Astrocyte (in vitro differentiated cells and primary cell): ENCODE measurements around the gene AK9. TPM values are rescaled to one million over a fixed set of nuclear protein-coding genes. Genes with fewer than 3 reads are reported as not detected.

Source experiments
- DNase-seq: peaks from one replicate; pipeline ENCODE4 v3.0.0-alpha.2; 2010; ENCODE audit warnings: low read depth
- FAIRE-seq: peaks from 2 replicates; lab custom pipeline; 2011; peaks lifted over from hg19 to GRCh38; lab: Jason Lieb, UNC
- H2AFZ ChIP-seq: 2 replicates; pipeline ENCODE4 v1.6.0; 2012; ENCODE audit warnings: low read depth, low read length, inconsistent platforms
- H3K27ac ChIP-seq: 2 replicates; pipeline ENCODE4 v1.5.1; 2011; ENCODE audit warnings: low read depth, low read length, inconsistent platforms
- H3K27me3 ChIP-seq: 2 replicates; pipeline ENCODE4 v1.6.0; 2011; ENCODE audit warnings: low read length, inconsistent platforms; ENCODE audit not compliant: insufficient read depth
- H3K36me3 ChIP-seq: 2 replicates; pipeline ENCODE4 v1.5.1; 2011; ENCODE audit warnings: low read length, inconsistent platforms; ENCODE audit not compliant: insufficient read depth
- H3K4me1 ChIP-seq: 2 replicates; pipeline ENCODE4 v1.5.1; 2011; ENCODE audit warnings: low read length, inconsistent platforms; ENCODE audit not compliant: insufficient read depth
- H3K4me2 ChIP-seq: 2 replicates; pipeline ENCODE4 v1.6.0; 2012; ENCODE audit warnings: low read length, inconsistent platforms
- H3K4me3 ChIP-seq: 2 replicates; pipeline ENCODE4 v1.5.1; 2011; ENCODE audit warnings: low read depth, mild to moderate bottlenecking, low read length, inconsistent platforms; ENCODE audit not compliant: insufficient read depth
- H3K79me2 ChIP-seq: 2 replicates; pipeline ENCODE4 v1.6.0; 2012; ENCODE audit warnings: mild to moderate bottlenecking, low read length, inconsistent platforms; ENCODE audit not compliant: insufficient read depth
- H3K9ac ChIP-seq: 2 replicates; pipeline ENCODE4 v1.6.0; 2012; ENCODE audit warnings: mild to moderate bottlenecking, low read length, inconsistent platforms
- H3K9me3 ChIP-seq: 2 replicates; pipeline ENCODE4 v1.5.1; 2012; ENCODE audit warnings: low read depth, mild to moderate bottlenecking, low read length, inconsistent platforms; ENCODE audit not compliant: insufficient read depth
- H4K20me1 ChIP-seq: 2 replicates; pipeline ENCODE4 v1.6.0; 2012; ENCODE audit warnings: low read length, inconsistent platforms; ENCODE audit not compliant: insufficient read depth
- H3K27ac Mint-ChIP-seq: one replicate; pipeline ENCODE4 v1.8.0; 2021; ENCODE audit warnings: mild to moderate bottlenecking, mixed read lengths; ENCODE audit not compliant: unreplicated experiment
- H3K27me3 Mint-ChIP-seq: one replicate; pipeline ENCODE4 v1.8.0; 2021; ENCODE audit warnings: low read depth, mixed read lengths; ENCODE audit not compliant: unreplicated experiment
- H3K36me3 Mint-ChIP-seq: one replicate; pipeline ENCODE4 v1.8.0; 2021; ENCODE audit warnings: low read depth, mixed read lengths; ENCODE audit not compliant: unreplicated experiment
- H3K4me1 Mint-ChIP-seq: one replicate; pipeline ENCODE4 v1.8.0; 2021; ENCODE audit warnings: low read depth, mixed read lengths; ENCODE audit not compliant: unreplicated experiment
- H3K4me3 Mint-ChIP-seq: one replicate; pipeline ENCODE4 v1.8.0; 2021; ENCODE audit warnings: mild to moderate bottlenecking, moderate library complexity, mixed read lengths; ENCODE audit not compliant: unreplicated experiment
- H3K9me3 Mint-ChIP-seq: one replicate; pipeline ENCODE4 v1.8.0; 2021; ENCODE audit warnings: mild to moderate bottlenecking, mixed read lengths; ENCODE audit not compliant: unreplicated experiment
- EZH2 ChIP-seq: IDR thresholded peaks from 2 replicates; pipeline ENCODE4 v1.6.1; 2012; ENCODE audit warnings: mild to moderate bottlenecking, low read length, inconsistent platforms; ENCODE audit not compliant: insufficient read depth
- total RNA-seq: library from RNA; stranded (reverse); gene quantifications from 2 replicates; pipeline ENCODE4 v1.2.1, GENCODE V29; 2021
- TF ChIP-seq, protein P1 (sequence below): IDR thresholded peaks from 2 replicates; pipeline ENCODE4 v1.5.1; 2011; ENCODE audit warnings: low read depth, mild to moderate bottlenecking, inconsistent platforms, low read length, moderate library complexity; ENCODE audit not compliant: insufficient read depth

The AK9 gene
- total RNA-seq, 1 donor from 2014 or later: 3.4 TPM

- Histone ChIP-seq H3K9ac (peak overlapping the region; percentile 88), H3K4me2 (peak overlapping the region; percentile 95)
- H3K27ac Mint-ChIP-seq: no peak overlapping the region
These were observed 237.2 kb downstream of the AK9 start for GRCh38 chr6:109453594-109454495.

GRCh38 chr6:109453156-109453555 lies 237.8 kb downstream of the AK9 start:
- peaks cover 13% of the 10 kb centered on the region for H3K36me3 Mint-ChIP-seq
- H3K4me3 Mint-ChIP-seq: no peak overlapping the region

More at GRCh38 chr6:109453594-109454495, 237.2 kb downstream of the AK9 start:
- H3K36me3 ChIP-seq: peaks cover 3% of the 10 kb centered on the region
- peaks cover 34% of the 10 kb centered on the region for H4K20me1 ChIP-seq
- no peaks in the 10 kb centered on the region for H3K9me3 ChIP-seq
- H3K27me3 ChIP-seq: no peaks in the 10 kb centered on the region
- peaks cover 23% of the 10 kb centered on the region for H3K79me2 ChIP-seq
- H3K4me1 Mint-ChIP-seq: peaks cover 6% of the 10 kb centered on the region
- H3K27me3 Mint-ChIP-seq: no peaks in the 10 kb centered on the region
- FAIRE-seq (no peak), DNase-seq (no peak)
- H3K4me1 ChIP-seq: peaks cover 16% of the 10 kb centered on the region
- peak overlapping the region; percentile 93 for H3K4me3 ChIP-seq
- peaks cover 13% of the 10 kb centered on the region for H3K36me3 Mint-ChIP-seq
- no peak for TF ChIP-seq EZH2
- TF ChIP-seq, protein P1, sequence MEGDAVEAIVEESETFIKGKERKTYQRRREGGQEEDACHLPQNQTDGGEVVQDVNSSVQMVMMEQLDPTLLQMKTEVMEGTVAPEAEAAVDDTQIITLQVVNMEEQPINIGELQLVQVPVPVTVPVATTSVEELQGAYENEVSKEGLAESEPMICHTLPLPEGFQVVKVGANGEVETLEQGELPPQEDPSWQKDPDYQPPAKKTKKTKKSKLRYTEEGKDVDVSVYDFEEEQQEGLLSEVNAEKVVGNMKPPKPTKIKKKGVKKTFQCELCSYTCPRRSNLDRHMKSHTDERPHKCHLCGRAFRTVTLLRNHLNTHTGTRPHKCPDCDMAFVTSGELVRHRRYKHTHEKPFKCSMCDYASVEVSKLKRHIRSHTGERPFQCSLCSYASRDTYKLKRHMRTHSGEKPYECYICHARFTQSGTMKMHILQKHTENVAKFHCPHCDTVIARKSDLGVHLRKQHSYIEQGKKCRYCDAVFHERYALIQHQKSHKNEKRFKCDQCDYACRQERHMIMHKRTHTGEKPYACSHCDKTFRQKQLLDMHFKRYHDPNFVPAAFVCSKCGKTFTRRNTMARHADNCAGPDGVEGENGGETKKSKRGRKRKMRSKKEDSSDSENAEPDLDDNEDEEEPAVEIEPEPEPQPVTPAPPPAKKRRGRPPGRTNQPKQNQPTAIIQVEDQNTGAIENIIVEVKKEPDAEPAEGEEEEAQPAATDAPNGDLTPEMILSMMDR: no peak
- H2AFZ ChIP-seq: peak overlapping the region; percentile 73
- peak overlapping the region; percentile 74 for H3K4me3 Mint-ChIP-seq
- H3K27ac ChIP-seq: no peak overlapping the region
- no peaks in the 10 kb centered on the region for H3K9me3 Mint-ChIP-seq

More at GRCh38 chr6:109453156-109453555, 237.8 kb downstream of the AK9 start:
- peaks cover 6% of the 10 kb centered on the region for H3K4me1 Mint-ChIP-seq
- Histone ChIP-seq H3K4me3 (no peak overlapping the region), H3K27me3 (no peaks in the 10 kb centered on the region), H2AFZ (no peak overlapping the region), H3K79me2 (peaks cover 23% of the 10 kb centered on the region), H3K9ac (no peak overlapping the region), H4K20me1 (peaks cover 38% of the 10 kb centered on the region), H3K27ac (no peak overlapping the region), H3K4me2 (no peak overlapping the region), H3K4me1 (peaks cover 16% of the 10 kb centered on the region), H3K36me3 (peaks cover 3% of the 10 kb centered on the region), H3K9me3 (no peaks in the 10 kb centered on the region)
- H3K9me3 Mint-ChIP-seq: no peaks in the 10 kb centered on the region
- DNase-seq (no peak), FAIRE-seq (no peak)
- H3K27ac Mint-ChIP-seq: peak overlapping the region; percentile 26
- TF ChIP-seq, protein P1: no peak
- no peak for TF ChIP-seq EZH2
- H3K27me3 Mint-ChIP-seq: no peaks in the 10 kb centered on the region
